HS-27A (cell line): ENCODE results near the gene GOLIM4.
A peak's percentile ranks its signal among the peaks of the same experiment; 100 is the strongest.
"Not testable (repeated sequence)": the region's sequence is repeated elsewhere in the genome, so short reads cannot be mapped to it uniquely, and the experiment has no call there.

ENCODE experiments used
- DNase-seq: peaks from one replicate; pipeline ENCODE4 v3.0.0-alpha.2; 2012; ENCODE audit warnings: low read depth, missing footprints

GOLIM4 gene

GRCh38 chr3:168072323-168072650 lies 23.4 kb downstream of the GOLIM4 start:
- no peak for DNase-seq

GRCh38 chr3:168071591-168072322 lies 24.0 kb downstream of the GOLIM4 start:
- DNase-seq, result peak; percentile 67

GRCh38 chr3:168070919-168071318 lies 24.8 kb downstream of the GOLIM4 start:
- no peak for DNase-seq

GRCh38 chr3:168068346-168068745 lies 27.4 kb downstream of the GOLIM4 start:
- DNase-seq, result no peak

- DNase-seq, result no peak
Measured at GRCh38 chr3:168066882-168067281, 28.8 kb downstream of the GOLIM4 start.

GRCh38 chr3:168065569-168065968 lies 30.2 kb downstream of the GOLIM4 start:
- DNase-seq, result no peak

GRCh38 chr3:168063122-168063521 lies 32.6 kb downstream of the GOLIM4 start:
- DNase-seq, result no peak

- DNase-seq, result no peak
Measured at GRCh38 chr3:168062679-168063078, 33.0 kb downstream of the GOLIM4 start.

- no peak for DNase-seq
Measured at GRCh38 chr3:168061332-168061996, 34.3 kb downstream of the GOLIM4 start.

- DNase-seq, result no peak
Measured at GRCh38 chr3:168060317-168060716, 35.4 kb downstream of the GOLIM4 start.

- no peak for DNase-seq
Measured at GRCh38 chr3:168058481-168058880, 37.2 kb downstream of the GOLIM4 start.

GRCh38 chr3:168056398-168057230 lies 39.1 kb downstream of the GOLIM4 start:
- DNase-seq, result not testable (repeated sequence)

- no peak for DNase-seq
Measured at GRCh38 chr3:168054447-168054846, 41.3 kb downstream of the GOLIM4 start.

GRCh38 chr3:168053115-168053514 lies 42.6 kb downstream of the GOLIM4 start:
- no peak for DNase-seq

- DNase-seq, result no peak
Measured at GRCh38 chr3:168052515-168052914, 43.2 kb downstream of the GOLIM4 start.

- no peak for DNase-seq
Measured at GRCh38 chr3:168051531-168052471, 43.9 kb downstream of the GOLIM4 start.

GRCh38 chr3:168051070-168051469 lies 44.7 kb downstream of the GOLIM4 start:
- no peak for DNase-seq

- DNase-seq, result no peak
Measured at GRCh38 chr3:168049367-168049974, 46.3 kb downstream of the GOLIM4 start.

- no peak for DNase-seq
Measured at GRCh38 chr3:168048414-168049330, 47.1 kb downstream of the GOLIM4 start.

GRCh38 chr3:168047936-168048335 lies 47.8 kb downstream of the GOLIM4 start:
- no peak for DNase-seq
